Activated naive CD4-positive, alpha-beta T cell treated with Interleukin-2 at 50 U/mL for 16 hours (primary cell): ENCODE results near the gene BCKDHB.
A peak's percentile ranks its signal among the peaks of the same experiment; 100 is the strongest.

Experiments
- DNase-seq: peaks from one replicate; pipeline ENCODE4 v3.0.0-alpha.2; 2020

Gene BCKDHB

GRCh38 chr6:80154160-80154559 is 47.7 kb downstream of the BCKDHB start:
- DNase-seq: no peak

GRCh38 chr6:80156221-80156620 is 49.8 kb downstream of the BCKDHB start:
- no peak for DNase-seq

DNA sequence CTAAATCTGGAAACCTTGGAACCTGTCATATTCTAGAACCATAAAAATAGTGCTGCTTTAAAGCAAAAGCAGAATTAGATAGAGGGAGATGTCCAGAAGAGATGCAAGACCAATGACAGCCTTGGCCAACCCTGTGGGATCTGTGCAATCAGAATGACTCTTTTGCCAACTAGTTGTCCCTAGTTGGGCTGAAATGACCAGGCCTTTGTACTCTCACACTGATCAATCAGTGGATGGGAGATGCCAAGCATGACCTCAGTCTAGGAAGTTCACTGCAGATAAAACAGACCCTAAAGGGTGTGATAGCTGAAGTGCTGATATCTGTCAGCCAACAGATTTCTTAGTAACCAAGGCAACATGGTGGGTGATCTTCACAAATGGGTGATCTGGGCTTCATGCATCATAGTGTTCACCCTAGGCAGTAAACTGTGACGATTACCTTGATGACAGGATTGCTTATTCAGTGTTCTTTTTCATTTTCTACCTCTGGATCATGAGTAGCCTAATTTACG is 52.1 kb downstream of the BCKDHB start:
- no peak for DNase-seq

DNA sequence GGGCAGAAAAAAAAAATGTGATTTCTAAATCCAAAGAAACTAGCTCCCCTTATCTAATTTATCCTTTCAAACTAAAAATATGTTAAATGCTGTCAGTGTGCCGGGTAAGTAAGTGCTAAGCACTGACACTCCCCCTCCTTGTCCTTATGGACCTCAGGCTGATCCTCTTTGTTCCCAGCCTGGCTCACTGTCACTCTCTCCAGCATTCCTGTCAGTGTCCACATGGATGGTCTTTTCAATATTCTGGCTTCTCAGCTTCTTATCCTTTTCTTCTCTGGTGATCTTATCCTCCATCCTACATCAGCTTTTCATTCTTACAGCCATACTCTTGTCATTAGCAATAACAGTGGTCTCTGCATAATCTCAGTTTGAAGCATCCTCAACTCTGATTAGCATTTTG is 55.0 kb downstream of the BCKDHB start:
- no peak for DNase-seq

- no peak for DNase-seq
Measured at GRCh38 chr6:80163754-80164187, 57.3 kb downstream of the BCKDHB start.

- DNase-seq: peak; percentile 38
Measured at GRCh38 chr6:80165143-80165542, 58.7 kb downstream of the BCKDHB start.

- DNase-seq: no peak
Measured at GRCh38 chr6:80165819-80166218, 59.3 kb downstream of the BCKDHB start.

GRCh38 chr6:80170433-80170832 is 64.0 kb downstream of the BCKDHB start:
- DNase-seq: no peak

GRCh38 chr6:80173411-80173810 is 66.9 kb downstream of the BCKDHB start:
- no peak for DNase-seq

GRCh38 chr6:80174900-80175572 is 68.6 kb downstream of the BCKDHB start:
- DNase-seq: no peak

GRCh38 chr6:80179695-80180094 is 73.2 kb downstream of the BCKDHB start:
- no peak for DNase-seq

- no peak for DNase-seq
Measured at GRCh38 chr6:80181352-80182081, 75.0 kb downstream of the BCKDHB start.

GRCh38 chr6:80182308-80182707 is 75.8 kb downstream of the BCKDHB start:
- DNase-seq: no peak

DNA sequence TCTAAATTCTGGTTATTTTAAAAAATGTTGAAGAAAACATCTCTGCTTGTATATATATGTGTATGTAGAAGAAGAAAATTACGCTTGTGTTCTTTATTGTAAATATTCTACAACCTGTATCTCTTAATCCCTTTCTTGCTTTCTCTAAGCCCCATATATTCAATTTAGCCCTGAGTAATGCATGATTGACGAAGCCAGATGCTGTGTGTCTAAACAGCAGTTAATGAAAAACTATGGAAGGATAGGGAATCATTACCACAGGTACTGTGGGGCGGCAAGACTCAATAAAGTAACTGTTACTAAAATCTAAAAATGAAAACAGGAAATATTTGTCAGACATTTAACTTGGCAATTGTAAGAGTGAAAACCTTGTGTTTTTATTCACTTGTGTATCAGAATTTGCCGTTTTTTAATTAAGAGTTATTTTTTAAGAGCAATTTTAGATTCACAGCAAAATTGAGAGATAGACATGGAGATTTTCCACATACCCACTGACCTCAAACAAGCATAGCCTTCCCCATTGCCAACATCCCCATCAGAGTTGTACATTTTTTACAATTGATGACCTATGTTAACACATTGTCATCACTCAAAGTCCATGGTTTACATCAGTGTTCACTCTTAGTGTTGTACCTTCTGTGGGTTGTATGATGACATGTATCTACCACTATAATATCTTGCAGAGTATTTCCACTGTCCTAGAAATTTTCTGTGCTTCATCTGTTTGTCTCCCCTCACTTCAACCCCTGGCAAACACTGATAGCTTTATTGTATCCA is 76.7 kb downstream of the BCKDHB start:
- DNase-seq: no peak

- DNase-seq: no peak
Measured at GRCh38 chr6:80185492-80185891, 79.0 kb downstream of the BCKDHB start.

- DNase-seq: no peak
Measured at GRCh38 chr6:80186082-80186481, 79.6 kb downstream of the BCKDHB start.

DNA sequence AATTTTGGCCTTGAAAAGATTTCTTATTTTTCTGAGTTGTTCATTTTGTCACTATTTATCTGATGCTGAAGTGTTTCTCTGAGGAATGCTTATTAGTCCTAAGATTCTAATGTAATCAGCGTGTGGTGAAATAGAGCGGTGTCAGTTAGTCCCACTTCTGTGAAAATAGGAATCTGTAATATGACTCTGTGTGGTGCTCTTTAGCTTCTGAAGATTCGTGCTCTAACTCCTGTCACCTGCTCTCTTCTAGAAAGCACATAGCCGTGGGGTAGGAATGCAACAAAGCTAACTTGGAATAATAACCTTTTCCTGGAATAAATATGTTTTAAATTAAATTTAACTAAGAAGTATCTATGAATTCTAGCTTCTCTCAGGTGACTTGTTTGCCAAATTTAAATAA is 90.4 kb downstream of the BCKDHB start:
- DNase-seq: no peak

- no peak for DNase-seq
Measured at GRCh38 chr6:80197474-80197873, 91.0 kb downstream of the BCKDHB start.

- no peak for DNase-seq
Measured at GRCh38 chr6:80197986-80198385, 91.5 kb downstream of the BCKDHB start.

- no peak for DNase-seq
Measured at GRCh38 chr6:80203283-80203682, 96.8 kb downstream of the BCKDHB start.

DNA sequence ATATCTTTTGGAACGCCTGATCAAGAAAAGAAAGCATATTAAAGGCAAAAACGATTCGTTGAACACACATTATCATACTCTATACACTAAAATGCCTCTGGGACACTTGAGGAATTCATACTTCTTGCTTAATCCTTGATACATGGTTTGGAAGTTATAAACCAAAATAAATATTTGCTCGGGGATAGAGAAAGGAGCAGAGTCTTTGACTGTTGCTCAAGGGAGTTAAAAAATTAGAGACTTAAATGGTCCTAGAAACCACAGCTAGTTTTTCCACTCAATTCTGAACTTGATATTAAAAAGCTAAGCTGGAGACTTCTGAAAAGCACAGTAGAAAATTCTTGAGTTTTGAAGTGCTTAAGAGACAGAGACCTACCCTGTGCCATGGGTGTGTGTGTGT is 98.9 kb downstream of the BCKDHB start:
- DNase-seq: no peak

DNA sequence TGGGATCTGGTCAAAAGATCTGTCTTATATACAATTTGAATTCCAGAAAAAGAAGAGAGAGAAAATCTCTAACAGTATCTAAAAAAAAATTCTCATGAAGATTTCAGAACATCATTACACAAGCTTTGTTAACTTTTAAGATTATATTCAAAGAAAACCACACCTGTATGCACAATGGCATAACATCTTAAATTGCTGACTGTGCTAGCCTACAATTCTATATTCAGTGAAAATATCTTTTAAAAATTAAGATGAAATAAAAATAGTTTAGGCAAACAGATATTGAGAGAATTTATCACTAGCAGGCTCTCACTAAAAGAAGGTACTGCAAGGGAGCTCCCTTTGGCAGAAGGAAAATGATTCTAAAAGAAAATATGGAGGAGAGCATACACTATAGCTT is 100.3 kb downstream of the BCKDHB start:
- no peak for DNase-seq

- DNase-seq: no peak
Measured at GRCh38 chr6:80209430-80209829, 103.0 kb downstream of the BCKDHB start.

DNA sequence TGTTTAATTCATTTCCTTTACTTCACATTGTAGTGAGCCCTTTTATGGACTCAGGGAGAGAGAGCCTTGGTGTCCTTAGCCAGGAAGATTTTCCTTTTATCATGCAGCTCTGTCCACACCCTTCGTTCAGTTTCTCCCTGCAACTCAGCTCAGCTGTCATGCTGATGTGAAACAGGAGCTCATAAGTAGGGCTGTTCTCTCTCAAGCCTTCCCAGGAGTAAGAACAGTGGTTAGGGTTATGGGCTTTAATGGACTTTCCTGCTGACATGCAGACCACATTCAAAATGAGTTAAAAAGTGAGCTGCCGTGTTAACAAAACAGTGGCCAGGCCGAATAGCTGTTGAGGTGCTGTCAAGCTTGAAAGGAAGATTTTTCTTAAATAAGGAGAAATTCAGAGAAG is 104.1 kb downstream of the BCKDHB start:
- no peak for DNase-seq
